Liver (tissue), 3 donors: ENCODE results near the gene CTSV.
"Not testable (repeated sequence)": the region's sequence is repeated elsewhere in the genome, so short reads cannot be mapped to it uniquely, and the experiment has no call there.

ENCODE experiments used
- HNF4G ChIP-seq: IDR thresholded peaks from 2 replicates; pipeline ENCODE4 v1.6.1; 2016; ENCODE audit warnings: antibody characterized with exemption
- YY1 ChIP-seq: IDR thresholded peaks from 2 replicates; pipeline ENCODE4 v1.6.1; 2016; ENCODE audit warnings: antibody characterized with exemption, mild to moderate bottlenecking
- TF ChIP-seq, protein P1 (sequence below): fragments of 150-350 bp; IDR thresholded peaks from 2 replicates; pipeline ENCODE4 v1.5.1; 2017; ENCODE audit warnings: improper control_type of control experiment, low read depth, low read length; ENCODE audit not compliant: missing input control
- TF ChIP-seq, protein P2 (sequence below): IDR thresholded peaks from 2 replicates; pipeline ENCODE4 v1.6.1; 2016; ENCODE audit warnings: antibody characterized with exemption
- TF ChIP-seq, protein P3 (sequence below): IDR thresholded peaks from 2 replicates; pipeline ENCODE4 v1.6.1; 2016; ENCODE audit warnings: antibody characterized with exemption
- donor health status: healthy.
- donor health status: healthy.

DNA sequence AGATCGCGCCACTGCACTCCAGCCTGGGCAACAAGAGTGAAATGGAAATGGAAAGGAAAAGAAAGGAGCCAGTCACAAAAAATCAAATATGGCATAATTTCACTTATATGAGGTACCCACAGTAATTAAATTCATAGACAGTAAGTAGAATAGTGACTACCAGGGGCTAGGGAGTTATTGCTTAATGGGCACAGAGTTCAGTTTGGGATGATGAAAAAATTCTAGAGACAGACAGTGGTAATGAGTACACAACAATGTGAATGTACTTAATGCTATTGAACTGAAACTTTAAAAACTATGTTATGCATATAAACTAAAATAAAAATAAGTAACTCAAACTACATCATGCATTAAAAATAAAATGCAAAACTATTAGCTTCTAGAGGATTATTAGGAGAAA lies 54.1 kb downstream of the CTSV start:
- TF ChIP-seq, protein P1, sequence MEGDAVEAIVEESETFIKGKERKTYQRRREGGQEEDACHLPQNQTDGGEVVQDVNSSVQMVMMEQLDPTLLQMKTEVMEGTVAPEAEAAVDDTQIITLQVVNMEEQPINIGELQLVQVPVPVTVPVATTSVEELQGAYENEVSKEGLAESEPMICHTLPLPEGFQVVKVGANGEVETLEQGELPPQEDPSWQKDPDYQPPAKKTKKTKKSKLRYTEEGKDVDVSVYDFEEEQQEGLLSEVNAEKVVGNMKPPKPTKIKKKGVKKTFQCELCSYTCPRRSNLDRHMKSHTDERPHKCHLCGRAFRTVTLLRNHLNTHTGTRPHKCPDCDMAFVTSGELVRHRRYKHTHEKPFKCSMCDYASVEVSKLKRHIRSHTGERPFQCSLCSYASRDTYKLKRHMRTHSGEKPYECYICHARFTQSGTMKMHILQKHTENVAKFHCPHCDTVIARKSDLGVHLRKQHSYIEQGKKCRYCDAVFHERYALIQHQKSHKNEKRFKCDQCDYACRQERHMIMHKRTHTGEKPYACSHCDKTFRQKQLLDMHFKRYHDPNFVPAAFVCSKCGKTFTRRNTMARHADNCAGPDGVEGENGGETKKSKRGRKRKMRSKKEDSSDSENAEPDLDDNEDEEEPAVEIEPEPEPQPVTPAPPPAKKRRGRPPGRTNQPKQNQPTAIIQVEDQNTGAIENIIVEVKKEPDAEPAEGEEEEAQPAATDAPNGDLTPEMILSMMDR: not testable (repeated sequence)
- not testable (repeated sequence) for TF ChIP-seq YY1, HNF4G
- TF ChIP-seq, protein P2, sequence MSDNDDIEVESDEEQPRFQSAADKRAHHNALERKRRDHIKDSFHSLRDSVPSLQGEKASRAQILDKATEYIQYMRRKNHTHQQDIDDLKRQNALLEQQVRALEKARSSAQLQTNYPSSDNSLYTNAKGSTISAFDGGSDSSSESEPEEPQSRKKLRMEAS: not testable (repeated sequence)
- TF ChIP-seq, protein P3, sequence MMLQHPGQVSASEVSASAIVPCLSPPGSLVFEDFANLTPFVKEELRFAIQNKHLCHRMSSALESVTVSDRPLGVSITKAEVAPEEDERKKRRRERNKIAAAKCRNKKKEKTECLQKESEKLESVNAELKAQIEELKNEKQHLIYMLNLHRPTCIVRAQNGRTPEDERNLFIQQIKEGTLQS: not testable (repeated sequence)
